PC-3 (cell line): ENCODE results near the gene SPSB4. TPM values are rescaled to one million over a fixed set of nuclear protein-coding genes. Genes with fewer than 3 reads are reported as not detected.

ENCODE experiments used
- ATAC-seq: fragments of 200-7000 bp; cut with Tn5 transposase; 2 replicates; pipeline ENCODE4 v1.9.1; 2020; ENCODE audit warnings: mild to moderate bottlenecking, moderate library complexity
- BruUV-seq: library from RNA; stranded (reverse); fragments of 400-500 nt; replicated peaks from 2 replicates; lab custom pipeline; 2021; lab: Mats Ljungman, UMichigan
- CTCF ChIA-PET: fragments of 300-600 bp; sonication (Branson Sonifier 250); formaldehyde crosslinking; loops from one replicate; lab custom pipeline; 2022; ENCODE audit warnings: antibody characterized with exemption; lab: Charles Lee
- POLR2A ChIA-PET: fragments of 300-600 bp; sonication (Branson Sonifier 250); formaldehyde crosslinking; loops from one replicate; lab custom pipeline; 2022; ENCODE audit warnings: antibody characterized with exemption; ENCODE audit not compliant: unreplicated experiment; lab: Charles Lee
- DNase-seq: peaks from one replicate; pipeline ENCODE4 v3.0.0-alpha.2; 2015
- H2AFZ ChIP-seq: fragments of 300-600 bp; sonication (generic); 2 replicates; pipeline ENCODE4 v1.6.0; 2016; ENCODE audit warnings: antibody characterized with exemption, low read length
- H3F3A ChIP-seq: fragments of 300-600 bp; sonication (generic); one replicate; pipeline ENCODE4 v1.6.0; 2017; ENCODE audit warnings: antibody characterized with exemption, low read length, control low read depth, mild to moderate bottlenecking; ENCODE audit not compliant: unreplicated experiment
- H3K27ac ChIP-seq: fragments of 300-600 bp; sonication (generic); 2 replicates; pipeline ENCODE4 v1.5.1; 2016; ENCODE audit warnings: mild to moderate bottlenecking, low read length
- H3K27me3 ChIP-seq: fragments of 300-600 bp; sonication (generic); 2 replicates; pipeline ENCODE4 v1.6.1; 2016; ENCODE audit warnings: low read length, mixed read lengths
- H3K36me3 ChIP-seq: fragments of 300-600 bp; sonication (generic); 2 replicates; pipeline ENCODE4 v1.6.1; 2016; ENCODE audit warnings: low read depth, mixed run types, low read length, mixed read lengths
- H3K4me1 ChIP-seq: fragments of 300-600 bp; sonication (generic); 2 replicates; pipeline ENCODE4 v1.5.1; 2016; ENCODE audit warnings: low read length; ENCODE audit not compliant: insufficient read depth
- H3K4me2 ChIP-seq: fragments of 300-600 bp; sonication (generic); 2 replicates; pipeline ENCODE4 v1.6.0; 2016; ENCODE audit warnings: low read length
- H3K4me3 ChIP-seq: fragments of 300-600 bp; sonication (generic); 2 replicates; pipeline ENCODE4 v1.5.1; 2016; ENCODE audit warnings: mild to moderate bottlenecking, low read length, mixed read lengths
- H3K79me2 ChIP-seq: fragments of 300-600 bp; sonication (generic); 2 replicates; pipeline ENCODE4 v1.6.1; 2017; ENCODE audit warnings: low read length, mixed read lengths
- H3K9ac ChIP-seq: fragments of 300-600 bp; sonication (generic); 2 replicates; pipeline ENCODE4 v1.6.0; 2016; ENCODE audit warnings: mild to moderate bottlenecking, low read length
- H3K9me2 ChIP-seq: fragments of 300-600 bp; sonication (generic); replicated peaks from 2 replicates; pipeline ENCODE4 v1.6.1; 2016; ENCODE audit warnings: mixed run types, low read length, mixed read lengths
- H3K9me3 ChIP-seq: fragments of 300-600 bp; sonication (generic); 2 replicates; pipeline ENCODE4 v1.6.1; 2016; ENCODE audit warnings: low read length, mixed read lengths
- H4K20me1 ChIP-seq: fragments of 300-600 bp; sonication (generic); 2 replicates; pipeline ENCODE4 v1.6.1; 2016; ENCODE audit warnings: low read length, mixed read lengths
- CTCF ChIP-seq: fragments of 300-600 bp; sonication (generic); conservative IDR thresholded peaks from 2 replicates; pipeline ENCODE4 v1.5.1; 2017; ENCODE audit warnings: antibody characterized with exemption, low read depth, mild to moderate bottlenecking, low read length
- EZH2 ChIP-seq: fragments of 300-600 bp; sonication (generic); IDR thresholded peaks from one replicate; pipeline ENCODE4 v1.6.1; 2017; ENCODE audit warnings: antibody characterized with exemption, mild to moderate bottlenecking, low read length; ENCODE audit not compliant: unreplicated experiment
- EZH2phosphoT487 ChIP-seq: fragments of 300-600 bp; sonication (generic); IDR thresholded peaks from 2 replicates; pipeline ENCODE4 v1.6.1; 2018; ENCODE audit warnings: mild to moderate bottlenecking, antibody characterized with exemption, low read length, borderline replicate concordance
- intact Hi-C: fragments of 100-400 bp; cut with micrococcal nuclease; formaldehyde crosslinking; loops from 2 replicates; pipeline ENCODE4 v1.9.0; 2023
- total RNA-seq: library from RNA; depleted of rRNA; stranded (reverse); fragments of >200 nt; gene quantifications from 2 replicates; pipeline ENCODE4 v1.2.3, GENCODE V29; 2014

Gene SPSB4
- total RNA-seq, 1 experiment from 2014 or later, result not detected

GRCh38 chr3:141073580-141073979 is 22.4 kb downstream of the SPSB4 start:
- no peak for TF ChIP-seq EZH2phosphoT487
- no TSS peak for BruUV-seq
- intact Hi-C loops, result no loop called here

GRCh38 chr3:141074529-141074928 is 23.4 kb downstream of the SPSB4 start:
- TF ChIP-seq CTCF, result no peak
- no peak for TF ChIP-seq EZH2
- no peak for TF ChIP-seq EZH2phosphoT487
- intact Hi-C loops, result no loop called here
- Histone ChIP-seq H3K36me3 (no peaks in the 10 kb centered on the region), H4K20me1 (no peaks in the 10 kb centered on the region), H3K4me2 (no peak overlapping the region), H3K9me3 (no peaks in the 10 kb centered on the region), H3K9me2 (no peaks in the 10 kb centered on the region), H3F3A (no peaks in the 10 kb centered on the region), H3K9ac (no peak overlapping the region), H3K79me2 (no peaks in the 10 kb centered on the region), H3K4me3 (no peak overlapping the region), H3K27ac (no peak overlapping the region), H3K4me1 (no peaks in the 10 kb centered on the region), H3K27me3 (0 out of 2 replicates have a peak, but pooled peaks cover 8% of the 10 kb centered on the region), H2AFZ (no peak overlapping the region)
- DNase-seq, result no peak
- ATAC-seq, result no peak
- ChIA-PET POLR2A (no interaction called here), CTCF (no interaction called here)
- no TSS peak for BruUV-seq

More at GRCh38 chr3:141073580-141073979, 22.4 kb downstream of the SPSB4 start:
- no peaks in the 10 kb centered on the region for H3K36me3 ChIP-seq
- no peak overlapping the region for H3K4me2 ChIP-seq
- no peaks in the 10 kb centered on the region for H4K20me1 ChIP-seq
- no peak for ATAC-seq
- H3K79me2 ChIP-seq, result no peaks in the 10 kb centered on the region
- no peaks in the 10 kb centered on the region for H3K4me1 ChIP-seq
- no peak overlapping the region for H3K4me3 ChIP-seq
- no peak overlapping the region for H2AFZ ChIP-seq
- no peak overlapping the region for H3K27ac ChIP-seq
- no peak for DNase-seq
- ChIA-PET CTCF (no interaction called here), POLR2A (no interaction called here)
- H3K9me3 ChIP-seq, result no peaks in the 10 kb centered on the region
- no peaks in the 10 kb centered on the region for H3K9me2 ChIP-seq
- H3F3A ChIP-seq, result no peaks in the 10 kb centered on the region
- 0 out of 2 replicates have a peak, but pooled peaks cover 8% of the 10 kb centered on the region for H3K27me3 ChIP-seq
- H3K9ac ChIP-seq, result no peak overlapping the region

GRCh38 chr3:141076036-141076773 is 25.1 kb downstream of the SPSB4 start:
- Histone ChIP-seq H3K36me3 (no peaks in the 10 kb centered on the region), H3K4me1 (no peaks in the 10 kb centered on the region), H3K27ac (no peak overlapping the region), H2AFZ (no peak overlapping the region), H3K79me2 (no peaks in the 10 kb centered on the region), H3K9ac (no peak overlapping the region), H3K9me3 (no peaks in the 10 kb centered on the region), H3K9me2 (no peaks in the 10 kb centered on the region), H3K27me3 (0 out of 2 replicates have a peak, but pooled peaks cover 8% of the 10 kb centered on the region), H3K4me2 (no peak overlapping the region), H3F3A (no peaks in the 10 kb centered on the region), H4K20me1 (no peaks in the 10 kb centered on the region), H3K4me3 (no peak overlapping the region)
- ChIA-PET CTCF (no interaction called here), POLR2A (no interaction called here)
- TF ChIP-seq CTCF, result no peak
- TF ChIP-seq EZH2phosphoT487, result no peak
- no peak for TF ChIP-seq EZH2
- no peak for ATAC-seq
- no TSS peak for BruUV-seq
- DNase-seq, result no peak
- intact Hi-C loops, result no loop called here
